ENCODE results near the gene MBLAC1.

DNA sequence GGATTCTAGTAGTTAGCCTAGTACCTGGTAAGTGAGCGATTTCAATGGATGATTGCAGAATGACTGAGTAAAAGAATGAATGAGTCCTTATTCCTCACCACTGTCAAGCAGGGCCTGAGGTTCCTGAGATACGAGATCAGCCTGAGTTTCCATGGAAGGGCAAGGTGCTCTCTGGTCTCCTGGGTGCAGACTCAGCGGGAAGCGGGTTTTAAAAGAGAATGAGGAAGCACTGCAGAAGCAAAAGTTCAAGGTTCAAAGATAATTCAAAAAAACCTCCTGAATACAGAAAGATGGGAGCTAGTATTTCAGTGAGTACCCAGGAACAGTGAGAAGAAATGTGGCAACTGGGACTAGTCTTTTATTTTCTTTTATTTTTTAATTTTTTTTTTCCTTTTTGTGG, 49.6 kb upstream of the MBLAC1 start:
- no peak for TF ChIP-seq ZNF23 (CRISPR knock-in tag; IDR thresholded peaks at IDR 0.05)
- no peak for TF ChIP-seq PCBP1 (IDR thresholded peaks at IDR 0.05; ENCODE audit: low read depth, low read length, poor library complexity, severe bottlenecking)
- no peak for TF ChIP-seq CTCF (IDR thresholded peaks at IDR 0.05 in 2 of 3, conservative IDR thresholded peaks at IDR 0.05 in 1 of 3; ENCODE audit: insufficient read depth in 2 of 3, low read depth in 1 of 3, low read length in 3 of 3)
- no peak for TF ChIP-seq KAT2B (IDR thresholded peaks at IDR 0.05; ENCODE audit: low read depth, low read length)
- TF ChIP-seq, protein P1, sequence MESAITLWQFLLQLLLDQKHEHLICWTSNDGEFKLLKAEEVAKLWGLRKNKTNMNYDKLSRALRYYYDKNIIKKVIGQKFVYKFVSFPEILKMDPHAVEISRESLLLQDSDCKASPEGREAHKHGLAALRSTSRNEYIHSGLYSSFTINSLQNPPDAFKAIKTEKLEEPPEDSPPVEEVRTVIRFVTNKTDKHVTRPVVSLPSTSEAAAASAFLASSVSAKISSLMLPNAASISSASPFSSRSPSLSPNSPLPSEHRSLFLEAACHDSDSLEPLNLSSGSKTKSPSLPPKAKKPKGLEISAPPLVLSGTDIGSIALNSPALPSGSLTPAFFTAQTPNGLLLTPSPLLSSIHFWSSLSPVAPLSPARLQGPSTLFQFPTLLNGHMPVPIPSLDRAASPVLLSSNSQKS (CRISPR knock-in tag; IDR thresholded peaks at IDR 0.05), result no peak
- no peak for TF ChIP-seq RCOR1 (IDR thresholded peaks at IDR 0.05; ENCODE audit: borderline replicate concordance in 1 of 2, low read depth in 2 of 2, low read length in 2 of 2)
- no peak for TF ChIP-seq FOS (IDR thresholded peaks at IDR 0.05; ENCODE audit: extremely low read depth, insufficient read length)
- TF ChIP-seq LARP7 (IDR thresholded peaks at IDR 0.05), result no peak
- TF ChIP-seq ELF4 (CRISPR knock-in tag; IDR thresholded peaks at IDR 0.05), result no peak
- TF ChIP-seq SMAD1 (IDR thresholded peaks at IDR 0.05; ENCODE audit: low read depth, low read length, partially characterized antibody), result no peak
- TF ChIP-seq SIN3A (IDR thresholded peaks at IDR 0.05; ENCODE audit: borderline replicate concordance in 2 of 2, control insufficient read depth in 1 of 2, low read depth in 2 of 2, low read length in 2 of 2), result no peak
- TF ChIP-seq CHD2 (IDR thresholded peaks at IDR 0.05; ENCODE audit: low read depth, low read length), result no peak
- TF ChIP-seq CREM (IDR thresholded peaks at IDR 0.05; ENCODE audit: low read depth), result no peak
